Measurements from ENCODE around the gene CHORDC1.
"Not testable (repeated sequence)": the region's sequence is repeated elsewhere in the genome, so short reads cannot be mapped to it uniquely, and the experiment has no call there.

CHORDC1 gene

GRCh38 chr11:90242894-90243416 is 20.1 kb upstream of the CHORDC1 start:
- no peak for TF ChIP-seq CTCF (IDR thresholded peaks at IDR 0.05)

GRCh38 chr11:90241414-90241813 is 18.6 kb upstream of the CHORDC1 start:
- no peak overlapping the region for H3K27ac ChIP-seq
- H3K4me3 ChIP-seq (ENCODE audit: low read depth, low read length) = no peak overlapping the region
- H3K9me3 ChIP-seq (ENCODE audit: control insufficient read depth, low read length) = no peaks in the 10 kb centered on the region
- no peak overlapping the region for H3K9ac ChIP-seq
- TF ChIP-seq CTCF (IDR thresholded peaks at IDR 0.05) = no peak
- no peaks in the 10 kb centered on the region for H3K27me3 ChIP-seq (ENCODE audit: control insufficient read depth, insufficient read depth, low read length)
- H3K79me2 ChIP-seq = no peaks in the 10 kb centered on the region
- no peak overlapping the region for H3K4me2 ChIP-seq (ENCODE audit: low read length)
- H2AFZ ChIP-seq = no peak overlapping the region
- no peaks in the 10 kb centered on the region for H3K4me1 ChIP-seq
- no peaks in the 10 kb centered on the region for H3K36me3 ChIP-seq (ENCODE audit: control insufficient read depth, insufficient read depth, low read length)

More at GRCh38 chr11:90242894-90243416, 20.1 kb upstream of the CHORDC1 start:
- Histone ChIP-seq H3K4me2 (ENCODE audit: low read length) (no peak overlapping the region), H3K4me3 (ENCODE audit: low read depth, low read length) (no peak overlapping the region), H3K4me1 (no peaks in the 10 kb centered on the region), H3K27ac (no peak overlapping the region), H3K79me2 (no peaks in the 10 kb centered on the region), H3K27me3 (ENCODE audit: control insufficient read depth, insufficient read depth, low read length) (no peaks in the 10 kb centered on the region), H3K9me3 (ENCODE audit: control insufficient read depth, low read length) (no peaks in the 10 kb centered on the region), H2AFZ (no peak overlapping the region), H3K9ac (no peak overlapping the region), H3K36me3 (ENCODE audit: control insufficient read depth, insufficient read depth, low read length) (no peaks in the 10 kb centered on the region)

GRCh38 chr11:90239967-90240636 is 17.3 kb upstream of the CHORDC1 start:
- H3K9ac ChIP-seq; H3K27me3 ChIP-seq (ENCODE audit: control insufficient read depth, insufficient read depth, low read length); H3K79me2 ChIP-seq; H3K4me3 ChIP-seq (ENCODE audit: low read depth, low read length); H3K4me1 ChIP-seq; H2AFZ ChIP-seq; H3K9me3 ChIP-seq (ENCODE audit: control insufficient read depth, low read length); H3K4me2 ChIP-seq (ENCODE audit: low read length); H3K36me3 ChIP-seq (ENCODE audit: control insufficient read depth, insufficient read depth, low read length); H3K27ac ChIP-seq: not testable (repeated sequence)

GRCh38 chr11:90237004-90237403 is 14.2 kb upstream of the CHORDC1 start:
- Histone ChIP-seq H2AFZ (no peak overlapping the region), H3K4me2 (ENCODE audit: low read length) (no peak overlapping the region), H3K4me1 (no peaks in the 10 kb centered on the region), H3K9me3 (ENCODE audit: control insufficient read depth, low read length) (no peaks in the 10 kb centered on the region), H3K9ac (no peak overlapping the region), H3K79me2 (no peaks in the 10 kb centered on the region), H3K27ac (no peak overlapping the region), H3K36me3 (ENCODE audit: control insufficient read depth, insufficient read depth, low read length) (no peaks in the 10 kb centered on the region), H3K27me3 (ENCODE audit: control insufficient read depth, insufficient read depth, low read length) (no peaks in the 10 kb centered on the region), H3K4me3 (ENCODE audit: low read depth, low read length) (no peak overlapping the region)
- no peak for TF ChIP-seq CTCF (IDR thresholded peaks at IDR 0.05)

GRCh38 chr11:90235526-90235925 is 12.7 kb upstream of the CHORDC1 start:
- Histone ChIP-seq H2AFZ (no peak overlapping the region), H3K36me3 (ENCODE audit: control insufficient read depth, insufficient read depth, low read length) (no peaks in the 10 kb centered on the region), H3K9me3 (ENCODE audit: control insufficient read depth, low read length) (no peaks in the 10 kb centered on the region), H3K4me1 (no peaks in the 10 kb centered on the region), H3K9ac (no peak overlapping the region), H3K27me3 (ENCODE audit: control insufficient read depth, insufficient read depth, low read length) (no peaks in the 10 kb centered on the region), H3K27ac (no peak overlapping the region), H3K79me2 (no peaks in the 10 kb centered on the region), H3K4me2 (ENCODE audit: low read length) (no peak overlapping the region), H3K4me3 (ENCODE audit: low read depth, low read length) (no peak overlapping the region)
- TF ChIP-seq CTCF (IDR thresholded peaks at IDR 0.05) = no peak

Data from parathyroid adenoma (tissue), 2 donors.